Heart left ventricle (tissue), 16 donors: ENCODE measurements around the gene GRIN2A. TPM values are rescaled to one million over a fixed set of nuclear protein-coding genes. Genes with fewer than 3 reads are reported as not detected.

ENCODE experiments used
- ATAC-seq, 4 donors: fragments of 200-7000 bp; cut with Tn5 transposase; one replicate each; pipeline ENCODE4 v1.9.1; 2020 to 2022; ENCODE audit warnings: moderate library complexity in 4 of 4, mild to moderate bottlenecking in 3 of 4, moderate number of reproducible peaks in 1 of 4
- DNase-seq, 5 donors: peaks; one replicate each; pipeline ENCODE4 v3.0.0-alpha.2; 2020
- H3K27ac ChIP-seq, 12 donors: fragments of 200-600 bp; sonication (generic) in 4 of 12; one replicate each; pipeline versions ENCODE4 v1.5.0 to v1.8.0; 2016 to 2022; ENCODE audit warnings: mild to moderate bottlenecking in 2 of 12
- H3K27me3 ChIP-seq, 9 donors: fragments of 200-600 bp; sonication (generic) in 2 of 9; one replicate each; pipeline versions ENCODE4 v1.5.1 to v1.8.0; 2016 to 2022; ENCODE audit warnings: mild to moderate bottlenecking in 3 of 9
- H3K36me3 ChIP-seq, 9 donors: fragments of 200-600 bp; sonication (generic) in 2 of 9; one replicate each; pipeline versions ENCODE4 v1.5.0 to v1.8.0; 2018 to 2022; ENCODE audit warnings: mild to moderate bottlenecking in 2 of 9
- H3K4me1 ChIP-seq, 12 donors: fragments of 200-600 bp; sonication (generic) in 4 of 12; one replicate each; pipeline versions ENCODE4 v1.5.0 to v1.8.0; 2016 to 2022; ENCODE audit warnings: mild to moderate bottlenecking in 3 of 12
- H3K4me3 ChIP-seq, 12 donors: fragments of 200-600 bp; sonication (generic) in 4 of 12; one replicate each; pipeline versions ENCODE4 v1.5.0 to v1.8.0; 2017 to 2022; ENCODE audit warnings: mild to moderate bottlenecking in 9 of 12, moderate library complexity in 4 of 12
- H3K9me3 ChIP-seq, 12 donors: fragments of 200-600 bp; sonication (generic) in 4 of 12; one replicate each; pipeline versions ENCODE4 v1.5.0 to v1.8.0; 2016 to 2022; ENCODE audit warnings: mild to moderate bottlenecking in 1 of 12
- CTCF ChIP-seq, 12 donors: fragments of 200-600 bp; sonication (generic) in 4 of 12; IDR thresholded peaks; one replicate each; pipeline versions ENCODE4 v1.5.0 to v1.8.0; 2018 to 2022; ENCODE audit warnings: antibody characterized with exemption in 12 of 12, mild to moderate bottlenecking in 5 of 12
- POLR2A ChIP-seq, 2 donors: fragments of 450-650 bp; IDR thresholded peaks; one replicate each; pipeline ENCODE4 v1.6.1; 2017; ENCODE audit warnings: antibody characterized with exemption in 2 of 2, mild to moderate bottlenecking in 2 of 2, moderate library complexity in 2 of 2
- WGBS, 4 donors: extraction: QIAGEN DNeasy Blood & Tissue Kit in 2 of 4; methylation state at CpG; one replicate each; pipeline versions ENCODE4 v1.1.5 to v1.1.7; 2013 to 2018; 5-methylcytosine and 5-hydroxymethylcytosine counted together
- intact Hi-C, 10 donors: fragments of 100-400 bp; cut with DNase I; formaldehyde crosslinking; loops; one replicate each; pipeline versions ENCODE4 v1.11.1 to v1.14.2; 2022
- polyA plus RNA-seq, 2 donors: library from polyadenylated mRNA; stranded (reverse); fragments of 200-250 nt; gene quantifications; one replicate each; pipeline ENCODE4 v1.2.3, GENCODE V29; 2013
- total RNA-seq, 9 donors: library from RNA; depleted of rRNA in 2 of 9; stranded (reverse); fragments of >200 nt in 2 of 9; fragmentation: NEBNext Ultra II Directional in 3 of 9; extraction: Animal tissue kit (Norgen Biotek cat#: 25700) in 3 of 9; gene quantifications; one replicate each; pipeline versions ENCODE4 v1.1.0 to v1.2.4, GENCODE V29; 2016 to 2023
- donor health status: ischemic (EF 13 %, LVEDD 7.1; RV severe dilation, severe dysfunction).
- donor health status: healthy with polysubstance abuse.
- donor health status: DM: no; HTN: yes; CAD: no.
- donor health status: DM: no; HTN: no; CAD: no.
- donor health status: ischemic (EF 25% LVEDD 6.9; RV normal size, moderate dysfunction).
- donor health status: ischemic (EF 25% LVEDD 5.7; RV mildly dilated, moderate dysfunction).
- donor health status: healthy.
- donor health status: DM: yes; HTN: yes; CAD: no.
- donor health status: ischemic (EF 35%, LVEDD 5.7; RV mildly dilated, moderate dysfunction).
- donor health status: nonischemic (EF 11% LVEDD 7.7; RV severe dilation, severe dysfunction).
- donor health status: DM: yes; HTN: yes; CAD: no.
- donor health status: PGD.
- donor health status: ischemic (EF 29% LVEDD 5.4; RV normal size, mild dysfunction).
- donor health status: nonischemic (EF 23%, LVEDD 6.1; RV moderate dilation, normal function).

GRIN2A gene
- total and polyA plus RNA-seq, 11 donors = 0.01 to 4.6 (median 2.6) TPM

DNA sequence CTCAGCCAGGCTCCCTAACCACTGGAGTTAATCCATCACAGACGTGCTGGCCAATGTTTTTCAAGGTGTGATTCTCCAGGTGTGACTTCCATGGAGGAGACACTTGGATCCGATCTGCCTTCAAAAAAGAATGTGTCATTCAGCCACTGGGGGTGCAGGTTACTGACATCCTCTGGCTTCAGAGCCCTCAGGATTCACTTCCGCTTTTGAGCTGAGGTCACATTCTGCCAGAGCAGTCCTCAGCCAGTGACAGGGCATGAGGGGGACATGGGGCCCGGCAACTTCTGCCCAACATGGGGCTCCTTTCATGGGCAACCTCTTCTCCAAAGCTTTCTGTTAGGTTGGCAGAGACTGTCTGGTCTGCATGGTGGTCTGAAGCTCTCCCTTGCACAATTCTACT lies 81.4 kb downstream of the GRIN2A start:
- H3K4me1 ChIP-seq = no peaks in the 10 kb centered on the region
- no peak overlapping the region for H3K4me3 ChIP-seq
- peaks cover 0 to 4% (median under 1%) of the 10 kb centered on the region in 12 donors for H3K9me3 ChIP-seq
- no peak overlapping the region for H3K27ac ChIP-seq
- H3K27me3 ChIP-seq = peaks cover 0 to 24% (median 0%) of the 10 kb centered on the region in 9 donors
- H3K36me3 ChIP-seq = no peaks in the 10 kb centered on the region
- WGBS, 4 donors = 31 to 70% (median 59%) methylated on average over 3 to 4 of the region's 4 CpGs
- no peak for TF ChIP-seq CTCF (IDR thresholded peaks at IDR 0.05)
- TF ChIP-seq POLR2A (IDR thresholded peaks at IDR 0.05) = no peak
- intact Hi-C loops = loop anchor here in 1 of 10 donors (10.0 kb wide), 1 partner anchor 56 kb away; no protein-coding TSS in a partner anchor
- no peak for ATAC-seq
- DNase-seq = no peak

- Histone ChIP-seq H3K9me3 (peaks cover 0 to 14% (median 3%) of the 10 kb centered on the region in 12 donors), H3K27ac (no peak overlapping the region), H3K36me3 (no peaks in the 10 kb centered on the region), H3K4me1 (no peaks in the 10 kb centered on the region), H3K27me3 (peaks cover 0 to 29% (median 0%) of the 10 kb centered on the region in 9 donors), H3K4me3 (no peak overlapping the region)
- ATAC-seq = no peak
- no peak for DNase-seq
- no peak for TF ChIP-seq POLR2A (IDR thresholded peaks at IDR 0.05)
- no peak for TF ChIP-seq CTCF (IDR thresholded peaks at IDR 0.05)
- intact Hi-C loops = no loop called here
These were observed 83.2 kb downstream of the GRIN2A start for GRCh38 chr16:10098991-10099390.

GRCh38 chr16:10097271-10097670 lies 85.0 kb downstream of the GRIN2A start:
- TF ChIP-seq POLR2A (IDR thresholded peaks at IDR 0.05) (no peak), CTCF (IDR thresholded peaks at IDR 0.05) (no peak)
- Histone ChIP-seq H3K27ac (no peak overlapping the region), H3K27me3 (peaks cover 0 to 20% (median 0%) of the 10 kb centered on the region in 9 donors), H3K36me3 (no peaks in the 10 kb centered on the region), H3K4me1 (no peaks in the 10 kb centered on the region), H3K4me3 (no peak overlapping the region), H3K9me3 (peaks cover 0 to 14% (median 3%) of the 10 kb centered on the region in 12 donors)
- no peak for DNase-seq
- 69 to 74% (median 72%) methylated on average over 2 of the region's 2 CpGs for WGBS, 4 donors
- intact Hi-C loops = no loop called here
- no peak for ATAC-seq

DNA sequence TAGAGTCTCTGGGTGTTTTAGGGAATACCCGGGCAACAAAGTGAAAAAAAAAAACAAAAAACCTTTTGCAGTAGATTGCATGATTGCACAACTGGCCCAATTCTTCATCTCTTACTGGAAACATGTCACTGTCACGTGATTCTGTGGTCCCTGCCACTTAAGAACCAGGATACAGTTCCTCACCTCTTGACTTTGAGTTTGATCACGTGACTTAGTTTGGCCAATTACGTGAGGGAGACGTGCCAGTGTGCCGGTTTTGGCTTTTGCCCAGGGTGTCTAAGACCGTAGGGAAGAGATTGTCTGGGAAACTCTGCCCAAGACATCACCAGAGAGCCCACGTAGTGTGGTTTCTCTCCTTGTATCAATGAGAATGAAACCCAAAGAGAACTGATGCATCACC lies 88.7 kb downstream of the GRIN2A start:
- ATAC-seq (no peak), DNase-seq (no peak)
- TF ChIP-seq POLR2A (IDR thresholded peaks at IDR 0.05) (no peak), CTCF (IDR thresholded peaks at IDR 0.05) (no peak)
- H3K4me3 ChIP-seq = no peak overlapping the region
- H3K36me3 ChIP-seq = no peaks in the 10 kb centered on the region
- no peak overlapping the region for H3K27ac ChIP-seq
- H3K27me3 ChIP-seq = peaks cover 0 to 9% (median 0%) of the 10 kb centered on the region in 9 donors
- peaks cover 0 to 2% (median 0%) of the 10 kb centered on the region in 12 donors for H3K4me1 ChIP-seq
- WGBS, 4 donors = 76 to 88% (median 80%) methylated on average over 8 of the region's 8 CpGs
- intact Hi-C loops = no loop called here
- peaks cover 0 to 21% (median 3%) of the 10 kb centered on the region in 12 donors for H3K9me3 ChIP-seq
